HG03280 (cell line): ENCODE data around the gene BCOR.

Experiments used
- ATAC-seq: cut with Tn5 transposase; IDR thresholded peaks from one replicate; pipeline ENCODE4 v1.9.1; 2021; ENCODE audit warnings: mild to moderate bottlenecking, moderate library complexity; ENCODE audit not compliant: unreplicated experiment

The BCOR gene

DNA sequence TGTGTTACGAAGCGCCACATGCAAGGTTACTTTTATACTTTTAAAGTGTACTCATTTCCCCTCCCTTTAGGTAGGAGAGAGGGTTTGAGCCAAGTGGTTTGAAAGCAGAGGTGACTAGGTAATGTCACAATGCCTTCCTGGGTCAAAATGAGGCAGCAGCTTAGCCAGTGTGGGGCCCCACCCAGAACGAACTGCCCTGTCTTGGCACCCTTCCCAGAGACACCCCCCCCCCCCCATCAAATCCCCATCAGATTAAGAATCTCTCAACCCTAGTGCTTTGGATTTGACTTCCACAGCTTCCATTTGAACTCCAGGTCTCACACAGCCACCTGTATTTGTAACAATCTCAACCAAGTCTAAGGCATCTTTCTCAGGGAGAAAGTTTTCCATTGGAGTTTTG is 31.1 kb downstream of the BCOR start:
- no peak for ATAC-seq

DNA sequence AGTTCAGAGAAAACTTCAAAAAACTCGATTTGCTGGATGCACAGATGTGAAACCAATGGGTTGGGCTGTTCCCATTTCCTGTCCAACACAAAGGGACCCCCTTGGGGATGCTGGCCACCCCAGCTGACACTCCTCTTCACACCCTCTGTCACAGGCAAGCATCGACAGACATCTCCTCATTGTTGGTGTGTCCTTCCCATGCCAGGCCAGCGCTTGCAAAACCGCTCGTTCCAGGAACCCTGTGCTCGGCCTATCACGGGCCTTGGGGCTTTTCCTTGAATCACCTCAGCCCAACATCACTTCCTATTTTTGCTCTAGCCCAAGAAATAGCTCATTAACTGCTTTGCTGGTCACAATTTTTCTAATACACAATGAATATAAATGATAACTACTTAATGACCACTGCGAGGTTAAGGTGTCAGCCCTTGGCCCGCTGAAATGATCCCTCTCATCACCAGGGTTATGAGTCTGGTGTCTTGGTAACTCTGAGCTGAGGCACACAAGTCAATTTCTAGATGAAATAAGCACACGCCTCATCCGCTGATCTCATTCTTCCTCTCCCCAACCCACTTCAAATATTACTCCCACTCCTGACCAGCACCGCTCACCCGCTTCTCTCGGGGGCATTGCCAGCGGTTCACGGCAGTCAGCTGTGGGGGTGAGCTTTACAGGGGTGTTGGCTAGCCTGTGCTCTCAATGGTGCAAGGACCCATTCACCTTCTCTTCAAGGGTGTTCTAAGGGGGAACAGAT is 32.3 kb downstream of the BCOR start:
- ATAC-seq, result no peak

DNA sequence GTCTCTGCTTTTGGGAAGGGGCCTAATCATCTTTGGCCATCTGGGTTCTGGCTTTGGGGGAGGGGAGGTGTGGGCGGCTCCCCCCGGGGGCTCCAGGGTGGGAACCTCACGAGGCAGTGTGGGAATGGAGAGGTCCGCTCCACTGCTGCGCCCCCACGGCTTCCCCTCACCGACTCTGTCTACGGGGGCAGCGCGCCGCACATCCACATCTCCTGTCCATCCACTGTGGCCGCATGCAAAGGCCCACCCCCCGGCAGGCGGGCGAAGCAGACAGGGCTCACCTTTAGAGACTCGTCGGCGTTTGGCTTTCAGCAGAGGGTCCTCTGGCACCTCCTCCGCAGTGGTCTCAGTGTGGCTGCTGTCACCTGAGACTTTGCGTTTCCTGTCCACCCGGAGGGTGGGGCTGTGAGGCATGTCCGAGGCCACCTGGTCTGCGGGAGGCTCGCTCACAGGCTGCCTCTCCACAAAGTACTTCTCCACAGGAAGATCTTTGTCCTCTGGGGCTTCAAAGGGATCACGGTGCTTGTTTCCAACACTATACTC is 33.6 kb downstream of the BCOR start:
- ATAC-seq, result no peak

GRCh38 chrX:40063555-40063954 is 34.2 kb downstream of the BCOR start:
- no peak for ATAC-seq

- no peak for ATAC-seq
Observed at GRCh38 chrX:40062525-40063155, 35.1 kb downstream of the BCOR start.

GRCh38 chrX:40061871-40062524 is 35.8 kb downstream of the BCOR start:
- ATAC-seq, result no peak

- no peak for ATAC-seq
Observed at GRCh38 chrX:40061005-40061404, 36.8 kb downstream of the BCOR start.

DNA sequence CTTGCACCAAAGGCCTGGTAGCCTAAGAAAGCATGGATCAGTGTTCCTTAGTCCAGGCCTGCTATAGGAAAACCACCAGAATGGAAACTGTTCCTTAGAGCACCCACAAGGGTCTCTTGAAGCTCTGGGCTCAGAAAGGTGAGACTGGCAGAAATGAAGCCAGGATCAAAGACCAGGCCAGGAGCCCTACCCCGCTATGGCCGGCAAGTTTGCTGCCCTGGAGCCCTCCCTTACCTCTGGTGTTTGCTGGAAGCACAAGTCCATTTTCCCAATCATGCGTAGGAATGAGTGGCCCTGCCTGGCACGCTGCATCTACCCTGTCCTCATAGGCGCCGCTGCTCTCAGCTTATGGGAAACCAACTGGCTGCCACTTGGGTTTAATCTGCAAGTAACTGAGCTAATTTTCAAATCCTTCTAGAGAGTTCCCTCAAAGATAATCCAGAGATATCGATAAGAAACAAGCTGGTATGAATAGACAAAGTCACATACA is 37.4 kb downstream of the BCOR start:
- no peak for ATAC-seq

DNA sequence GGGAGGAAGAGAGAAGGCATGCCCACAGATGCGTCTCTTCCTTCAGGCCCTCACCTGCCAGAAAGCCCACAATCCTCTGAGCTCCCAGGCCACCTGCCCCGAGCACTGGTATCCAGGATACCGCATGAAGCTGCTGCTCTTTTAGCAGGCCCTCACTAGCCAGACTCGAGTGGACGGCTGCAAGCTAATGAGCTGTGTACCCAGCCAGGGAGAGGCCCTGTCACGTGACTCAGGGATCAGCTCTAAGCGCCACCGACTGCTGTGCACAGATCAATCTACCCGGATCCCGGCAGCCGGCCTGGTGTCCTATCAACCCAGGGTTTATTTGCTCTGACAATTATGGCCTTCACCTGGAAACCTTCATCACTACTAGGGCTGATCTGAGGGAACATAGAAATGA is 39.0 kb downstream of the BCOR start:
- no peak for ATAC-seq

- ATAC-seq, result no peak
Observed at GRCh38 chrX:40057405-40057804, 40.4 kb downstream of the BCOR start.

DNA sequence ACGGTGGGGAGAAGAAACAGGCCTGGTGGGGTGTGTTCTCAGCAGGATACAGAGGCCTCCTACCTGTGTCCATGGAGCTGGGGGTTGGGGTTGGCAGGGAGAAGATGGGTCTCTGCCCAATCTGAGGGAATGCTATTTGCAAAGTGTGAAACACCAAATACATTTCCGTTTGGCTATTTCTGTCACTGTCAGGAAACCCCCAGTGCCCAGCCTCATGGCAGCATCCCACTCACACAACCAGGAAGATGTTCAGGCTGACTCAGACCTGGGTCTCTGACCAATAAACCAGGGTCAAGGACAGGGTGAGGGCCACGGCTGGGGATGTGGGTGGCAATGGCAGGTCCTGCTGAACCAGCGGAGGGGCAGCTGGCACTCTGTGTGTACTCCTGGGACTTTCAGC is 41.3 kb downstream of the BCOR start:
- no peak for ATAC-seq

GRCh38 chrX:40055495-40055894 is 42.3 kb downstream of the BCOR start:
- ATAC-seq, result no peak

- no peak for ATAC-seq
Observed at GRCh38 chrX:40054793-40055192, 43.0 kb downstream of the BCOR start.

DNA sequence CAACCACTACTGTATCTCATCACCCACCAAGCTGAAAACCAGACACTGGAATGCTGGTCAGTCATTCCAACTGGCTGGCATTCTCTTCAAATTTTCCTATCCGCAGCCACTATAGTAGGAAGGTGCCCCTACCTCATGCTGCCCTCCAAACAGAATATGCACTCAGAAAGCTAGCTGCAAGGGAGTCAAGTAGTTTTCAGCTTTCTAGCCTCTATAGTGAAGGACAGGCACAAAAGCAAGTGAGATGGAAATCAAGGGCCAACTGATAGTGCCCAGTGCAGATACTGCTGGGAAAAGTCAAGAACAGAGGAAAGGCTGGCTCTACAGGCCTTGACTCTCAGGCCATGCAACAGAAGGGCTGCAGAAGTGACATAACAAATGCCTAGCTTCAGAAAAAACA is 47.2 kb downstream of the BCOR start:
- no peak for ATAC-seq

DNA sequence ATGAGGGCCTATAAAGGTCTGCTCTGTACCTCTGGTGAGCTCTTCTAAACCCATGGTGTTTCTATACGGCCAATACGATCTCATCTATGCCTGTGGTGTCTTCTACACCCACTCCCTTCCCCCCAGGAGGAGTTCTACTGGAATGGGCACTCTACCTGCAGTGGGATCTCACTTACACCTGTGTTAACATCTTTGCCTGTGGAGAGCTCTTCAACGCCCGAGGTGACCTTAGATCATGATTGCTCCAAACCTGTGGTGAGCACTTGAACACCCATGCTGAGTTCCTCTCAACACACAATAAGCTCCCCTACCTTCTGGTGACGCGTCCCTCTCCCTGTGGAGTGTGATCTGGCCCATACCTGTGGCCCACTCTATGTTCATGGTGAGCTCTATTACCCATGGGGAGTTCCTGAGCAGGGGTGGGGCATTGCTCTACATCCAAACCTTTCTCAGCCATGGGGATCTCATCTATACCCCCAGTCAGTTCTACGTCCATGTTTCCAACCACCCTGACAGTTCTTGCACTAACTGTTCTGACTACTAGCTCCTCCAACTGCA is 48.6 kb downstream of the BCOR start:
- ATAC-seq, result no peak

DNA sequence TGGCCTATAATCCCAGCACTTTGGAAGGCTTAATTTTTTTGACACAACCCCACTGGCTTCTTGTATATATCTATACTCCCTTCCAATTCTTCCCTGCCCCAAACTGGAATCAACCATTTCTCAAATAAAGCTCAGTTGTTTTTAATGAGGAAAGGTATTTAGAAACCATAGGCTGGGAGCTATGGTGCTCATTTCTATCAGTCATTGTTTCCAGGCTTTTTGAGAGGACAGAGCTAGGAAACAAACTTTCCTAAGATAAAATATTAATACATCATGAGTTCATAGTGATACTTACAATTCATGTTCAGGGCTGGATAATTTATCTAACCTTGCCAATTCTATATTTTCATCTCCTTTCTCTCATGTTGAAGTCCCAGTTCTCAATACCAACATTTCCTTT is 50.3 kb downstream of the BCOR start:
- ATAC-seq, result no peak

GRCh38 chrX:40043895-40044294 is 53.9 kb downstream of the BCOR start:
- no peak for ATAC-seq

DNA sequence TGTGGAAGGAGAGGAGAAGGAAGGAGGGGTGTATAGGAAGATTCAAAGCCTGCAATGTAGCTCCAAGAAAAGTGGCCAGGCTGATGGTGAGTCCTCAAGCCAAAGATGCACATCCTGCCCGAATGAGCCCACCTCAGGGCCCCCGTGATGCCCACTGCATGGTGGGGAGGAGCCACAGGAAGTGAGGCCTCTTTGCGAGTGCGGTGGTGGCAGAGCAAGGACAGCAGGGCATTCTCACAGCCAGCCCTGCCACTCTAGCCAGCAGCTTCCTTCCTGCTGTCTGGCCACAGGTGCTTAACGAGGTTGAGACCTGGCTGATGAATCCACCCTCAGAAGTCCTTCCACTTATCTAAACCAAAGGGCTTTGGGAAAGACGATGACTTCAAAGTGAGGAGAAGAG is 55.8 kb downstream of the BCOR start:
- no peak for ATAC-seq

GRCh38 chrX:40040686-40041461 is 56.9 kb downstream of the BCOR start:
- ATAC-seq, result no peak

DNA sequence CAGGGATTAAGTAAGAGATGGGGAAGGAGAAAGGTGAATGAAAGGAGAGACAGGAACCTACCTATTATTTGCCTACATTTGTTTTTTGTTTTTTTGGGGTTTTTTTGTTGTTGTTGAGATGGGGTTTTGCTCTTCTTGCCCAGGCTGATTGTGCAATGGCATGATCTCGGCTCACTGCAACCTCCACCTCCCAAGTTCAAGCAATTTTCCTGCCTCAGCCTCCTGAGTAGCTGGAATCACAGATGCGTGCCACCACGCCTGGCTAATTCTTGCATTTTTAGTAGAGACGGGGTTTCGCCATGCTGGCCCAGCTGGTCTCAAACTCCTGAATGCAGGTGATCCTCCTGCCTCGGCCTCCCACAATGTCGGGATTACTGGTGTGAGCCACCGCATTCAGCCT is 57.9 kb downstream of the BCOR start:
- no peak for ATAC-seq

DNA sequence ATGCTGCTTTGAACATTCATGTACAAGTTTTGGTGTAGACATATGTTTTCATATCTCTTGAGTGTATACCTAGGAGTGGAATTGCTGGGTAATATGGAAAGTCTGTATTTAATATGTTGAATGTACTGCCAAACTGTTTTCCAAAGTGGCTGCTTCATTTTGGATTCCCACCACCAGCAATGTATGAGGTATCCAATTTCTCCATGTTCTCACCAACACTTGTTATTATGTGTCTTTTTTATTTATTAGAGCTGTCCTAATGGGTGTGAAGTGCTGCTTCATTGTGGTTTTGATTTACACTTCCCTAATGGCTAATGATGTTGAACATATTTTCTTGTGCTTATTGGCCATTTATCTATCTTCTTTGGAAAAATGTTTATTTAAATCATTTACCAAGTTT is 60.4 kb downstream of the BCOR start:
- no peak for ATAC-seq
